NCI-H510A (cell line): ENCODE results near the gene GALNTL6.
"Not testable (repeated sequence)": the region's sequence is repeated elsewhere in the genome, so short reads cannot be mapped to it uniquely, and the experiment has no call there.

Experiments used
- DNase-seq: peaks from one replicate; lab custom pipeline; 2025; lab: John Stamatoyannopoulos, UW

Gene GALNTL6

GRCh38 chr4:172947594-172947993, 1134.4 kb downstream of the GALNTL6 start:
- no peak for DNase-seq

- no peak for DNase-seq
Observed at GRCh38 chr4:172950990-172951389, 1137.8 kb downstream of the GALNTL6 start.

DNA sequence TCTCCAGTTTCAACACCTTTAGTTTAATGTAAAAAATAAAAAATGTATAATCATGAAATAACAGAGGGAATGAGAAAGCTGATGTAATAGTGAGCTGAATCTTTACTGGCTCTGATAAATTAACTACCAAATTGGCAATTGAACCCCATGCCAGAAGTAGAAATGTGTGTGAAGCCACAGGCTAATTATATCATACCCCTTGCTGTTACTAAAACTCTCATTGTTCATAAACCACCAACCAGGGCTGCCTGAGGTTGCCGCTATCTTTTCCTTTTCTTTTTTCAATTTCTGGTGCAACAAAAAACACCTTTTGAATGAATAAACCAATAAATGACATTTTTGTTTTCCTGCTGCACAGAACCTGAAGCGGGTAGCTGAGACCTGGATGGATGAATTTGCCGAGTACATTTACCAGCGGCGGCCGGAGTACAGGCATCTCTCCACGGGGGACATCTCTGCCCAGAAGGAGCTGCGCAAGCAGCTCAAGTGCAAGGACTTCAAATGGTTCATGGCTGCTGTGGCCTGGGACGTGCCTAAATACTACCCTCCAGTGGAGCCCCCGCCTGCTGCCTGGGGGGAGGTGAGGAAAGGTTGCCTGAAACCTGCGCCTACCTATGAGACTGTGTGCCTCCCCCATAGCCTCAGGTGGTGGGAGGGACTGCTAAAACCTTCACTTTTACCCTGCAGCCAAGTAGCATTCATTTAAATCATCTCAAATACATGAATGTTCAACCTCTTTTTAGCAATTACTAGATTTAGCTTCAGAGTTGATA, 1138.7 kb downstream of the GALNTL6 start:
- DNase-seq = no peak

DNA sequence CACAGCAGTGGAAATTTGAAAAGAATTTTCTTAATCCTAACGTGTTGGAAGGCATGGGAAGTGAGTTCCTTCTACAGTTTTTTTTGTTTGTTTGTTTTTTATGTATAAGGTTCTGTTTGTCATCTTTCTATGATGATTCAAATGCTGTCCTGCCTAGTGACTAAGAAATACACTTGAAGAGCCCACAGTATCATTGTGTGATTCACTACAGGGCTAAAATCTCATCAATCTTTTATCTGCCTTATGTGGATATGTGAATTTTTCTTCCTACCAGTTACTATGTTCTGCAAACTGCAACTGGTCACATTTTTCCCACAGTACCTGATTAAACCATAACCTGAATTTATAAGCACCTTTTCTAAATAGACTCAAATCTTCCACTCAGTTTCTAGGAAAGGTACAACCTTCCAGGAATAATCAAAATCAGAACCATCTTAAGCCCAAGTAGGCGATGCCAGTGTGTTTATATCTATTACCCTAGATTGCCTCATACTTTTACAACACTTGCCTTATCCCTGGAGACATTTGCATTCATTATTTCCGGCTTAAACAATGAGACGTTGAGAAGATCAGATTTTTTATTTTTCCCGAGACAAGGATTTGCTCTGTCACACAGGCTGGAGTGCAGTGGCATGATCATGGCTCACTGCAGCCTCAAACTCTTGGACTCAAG, 1140.8 kb downstream of the GALNTL6 start:
- no peak for DNase-seq

DNA sequence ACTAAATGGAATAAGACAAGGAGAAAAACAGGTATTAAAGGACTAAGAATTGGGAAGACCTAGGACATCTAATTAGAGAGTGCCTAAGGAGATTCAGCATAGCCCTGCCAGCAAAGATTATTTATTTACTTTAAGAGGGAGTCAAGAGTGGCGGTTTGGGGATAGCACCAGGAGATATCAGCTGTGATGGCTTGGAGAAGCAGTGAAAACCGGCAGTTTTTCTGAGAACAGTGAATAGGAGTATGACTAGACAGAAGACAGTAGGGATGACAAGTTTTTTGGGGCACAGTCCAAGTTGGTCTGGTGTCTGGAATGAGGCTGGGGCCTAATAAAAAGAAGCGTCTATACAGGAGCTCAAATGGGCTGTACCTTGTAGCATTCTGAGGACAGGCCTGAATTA, 1143.1 kb downstream of the GALNTL6 start:
- DNase-seq = not testable (repeated sequence)

- DNase-seq = no peak
Observed at GRCh38 chr4:172957216-172957615, 1144.0 kb downstream of the GALNTL6 start.

DNA sequence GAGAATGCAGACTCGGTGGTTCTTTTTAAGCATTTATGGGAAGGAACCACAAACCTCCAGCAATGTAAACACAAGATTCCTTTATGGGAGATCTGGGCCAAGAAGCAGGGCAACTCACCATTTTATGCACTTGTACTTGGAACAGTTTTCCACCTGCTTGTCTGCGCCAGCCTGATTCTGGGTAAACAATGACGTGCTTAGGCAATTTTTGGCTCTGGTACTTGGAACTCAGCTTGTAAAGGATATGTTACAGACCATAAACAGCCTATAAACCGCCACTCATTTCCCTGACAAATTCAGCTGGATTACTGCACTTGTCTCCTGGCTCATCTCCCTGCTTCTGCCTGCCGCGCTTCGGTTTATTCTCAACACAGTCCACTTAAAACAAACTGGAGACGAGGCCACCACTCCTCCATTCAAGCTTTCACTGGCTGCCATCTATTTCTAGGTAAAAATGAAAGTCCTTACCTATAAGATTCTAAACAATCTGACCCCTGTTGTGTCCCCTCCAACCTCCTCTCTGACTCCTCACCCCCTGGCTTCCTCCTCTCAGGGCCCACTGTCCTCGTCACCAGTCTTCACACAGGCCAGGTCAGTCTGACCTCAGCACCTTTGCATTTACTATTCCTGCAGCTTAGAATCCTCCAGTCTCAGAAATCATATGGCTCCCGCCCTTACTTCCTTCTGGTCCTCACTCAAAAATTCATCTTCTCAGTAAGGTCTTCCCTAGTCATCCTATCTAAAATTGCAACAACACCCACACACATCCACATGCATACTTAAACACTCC, 1149.6 kb downstream of the GALNTL6 start:
- DNase-seq = peak; percentile 4

GRCh38 chr4:172963498-172964294, 1150.5 kb downstream of the GALNTL6 start:
- no peak for DNase-seq

GRCh38 chr4:172970189-172970588, 1157.0 kb downstream of the GALNTL6 start:
- DNase-seq = not testable (repeated sequence)

GRCh38 chr4:172974586-172974985, 1161.4 kb downstream of the GALNTL6 start:
- no peak for DNase-seq

GRCh38 chr4:172975651-172976229, 1162.5 kb downstream of the GALNTL6 start:
- no peak for DNase-seq

DNA sequence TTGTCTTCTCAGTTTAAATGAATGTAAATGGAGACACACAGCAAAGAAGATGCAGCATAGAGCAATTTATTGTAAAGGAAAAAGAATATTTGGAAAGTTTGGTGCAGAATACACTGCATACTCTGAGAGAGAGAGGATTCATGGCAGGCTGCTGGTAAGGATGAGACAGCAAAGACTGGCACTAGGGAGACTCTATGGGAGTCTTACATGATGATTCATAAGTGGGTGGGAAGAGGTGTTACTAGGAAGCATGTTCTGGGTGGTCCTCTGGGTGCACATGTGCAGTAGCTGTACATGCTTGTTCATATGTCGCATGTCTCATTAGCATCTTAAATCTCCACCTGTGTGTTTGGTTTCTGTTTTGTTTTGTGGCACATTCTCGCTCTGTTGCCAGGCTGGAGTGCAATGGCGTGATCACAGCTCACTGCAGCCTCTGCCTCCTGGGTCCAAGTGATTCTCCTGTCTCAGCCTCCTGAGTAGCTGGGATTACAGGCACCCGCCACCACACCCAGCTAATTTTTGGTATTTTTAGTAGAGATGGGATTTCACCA, 1164.4 kb downstream of the GALNTL6 start:
- not testable (repeated sequence) for DNase-seq

- DNase-seq = no peak
Observed at GRCh38 chr4:172978848-172979247, 1165.6 kb downstream of the GALNTL6 start.

- no peak for DNase-seq
Observed at GRCh38 chr4:172979332-172979731, 1166.1 kb downstream of the GALNTL6 start.

- no peak for DNase-seq
Observed at GRCh38 chr4:172980219-172980618, 1167.0 kb downstream of the GALNTL6 start.

DNA sequence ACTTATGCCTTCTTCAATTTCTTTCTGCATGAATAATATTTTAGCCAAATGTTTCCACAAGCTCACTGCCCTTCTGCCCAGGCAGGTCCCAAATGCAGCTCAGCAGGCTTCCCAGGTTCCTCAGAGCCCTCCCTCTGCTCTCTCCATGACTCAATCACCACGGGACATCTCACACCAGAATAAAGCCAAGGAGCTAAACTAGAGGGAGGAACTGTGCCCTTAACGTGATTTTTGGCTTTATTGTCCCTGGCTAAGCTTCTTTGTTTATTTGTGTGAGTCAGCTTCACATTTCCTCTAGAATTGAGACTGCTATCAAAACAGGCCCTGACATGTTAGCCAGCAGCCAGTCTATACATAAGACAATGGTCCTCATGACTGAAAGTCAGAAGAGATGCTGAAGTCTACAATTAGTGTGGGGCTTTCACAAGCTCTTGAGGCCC, 1169.0 kb downstream of the GALNTL6 start:
- no peak for DNase-seq

DNA sequence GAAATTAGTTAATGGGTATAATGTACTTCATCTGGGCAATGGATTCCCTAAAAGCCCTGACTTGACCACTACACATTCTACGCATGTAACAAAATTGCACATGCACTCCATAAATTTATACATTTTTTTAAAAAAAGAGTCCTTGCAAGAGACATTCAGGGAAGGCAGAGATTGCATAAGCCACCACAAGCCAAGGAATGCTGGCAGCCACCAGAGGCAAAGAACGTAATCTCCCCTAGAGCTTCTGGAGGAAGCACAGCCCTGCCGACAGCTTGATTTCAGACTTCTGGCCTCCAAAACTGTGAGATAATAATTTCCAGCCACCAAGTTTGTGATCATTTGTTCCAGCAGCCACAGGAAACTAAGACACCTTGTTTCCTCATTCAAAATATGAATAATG, 1169.8 kb downstream of the GALNTL6 start:
- no peak for DNase-seq

- DNase-seq = no peak
Observed at GRCh38 chr4:172983631-172984030, 1170.4 kb downstream of the GALNTL6 start.

- DNase-seq = no peak
Observed at GRCh38 chr4:172985552-172985951, 1172.3 kb downstream of the GALNTL6 start.

DNA sequence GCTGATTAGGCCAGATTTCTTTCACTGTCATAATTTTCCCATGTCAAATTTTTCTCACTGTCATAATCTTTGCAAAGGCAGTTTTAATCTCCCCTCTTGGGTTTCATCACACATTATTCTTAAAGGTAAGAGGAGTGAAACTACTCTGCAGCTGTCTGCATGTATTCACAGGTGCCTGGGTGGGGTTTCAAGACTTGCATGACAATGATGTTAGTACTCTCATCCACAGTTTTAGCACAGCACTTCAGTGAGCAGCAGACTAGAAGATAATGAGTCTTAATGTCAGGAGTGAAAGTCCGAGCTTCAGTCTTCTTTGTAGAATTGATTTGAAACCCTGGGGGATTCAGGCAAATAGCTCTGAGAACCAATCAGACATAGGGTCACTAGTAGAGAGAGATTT, 1172.9 kb downstream of the GALNTL6 start:
- no peak for DNase-seq
